DND-41 (cell line): Measurements from ENCODE around the gene SDR42E1.

ENCODE experiments used
- CTCF ChIP-seq: IDR thresholded peaks from 2 replicates; pipeline ENCODE4 v1.5.1; 2012; ENCODE audit warnings: borderline replicate concordance, low read length, moderate library complexity, mild to moderate bottlenecking; ENCODE audit not compliant: poor library complexity, severe bottlenecking; ENCODE audit errors: extremely low read depth
- EZH2 ChIP-seq: IDR thresholded peaks from 3 replicates; pipeline ENCODE4 v1.6.1; 2012; ENCODE audit warnings: borderline replicate concordance, low read depth, mild to moderate bottlenecking, moderate library complexity, low read length, inconsistent platforms; ENCODE audit not compliant: severe bottlenecking

DNA sequence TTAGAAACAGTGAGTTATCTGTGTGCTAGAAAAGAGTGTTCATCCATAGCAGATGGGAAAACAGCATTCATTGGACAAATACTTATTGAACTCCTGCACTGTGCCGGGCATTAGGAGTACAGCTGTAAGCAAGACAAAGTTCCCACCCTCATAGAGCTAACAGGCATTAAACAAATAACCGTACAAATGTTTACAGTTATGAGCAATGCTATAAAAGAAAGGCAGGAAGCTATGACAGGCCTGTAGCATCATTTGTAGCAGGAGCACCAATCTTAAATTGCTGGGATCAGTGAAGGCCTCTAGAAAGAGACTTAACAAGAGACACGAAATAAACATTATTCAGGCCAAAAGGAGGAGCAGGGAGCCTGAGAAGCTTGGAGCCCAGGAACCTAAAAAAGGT, 15.6 kb downstream of the SDR42E1 start:
- no peak for TF ChIP-seq EZH2
- no peak for TF ChIP-seq CTCF
